ENCODE results near the gene TGFBR3.
"Not testable (repeated sequence)": the region's sequence is repeated elsewhere in the genome, so short reads cannot be mapped to it uniquely, and the experiment has no call there.

TGFBR3 gene

GRCh38 chr1:91672601-91673161 is 213.3 kb downstream of the TGFBR3 start:
- no peak for DNase-seq

- DNase-seq = no peak
These were observed 215.2 kb downstream of the TGFBR3 start for GRCh38 chr1:91670781-91671180.

GRCh38 chr1:91669584-91670350 is 216.2 kb downstream of the TGFBR3 start:
- no peak for DNase-seq

GRCh38 chr1:91666651-91667050 is 219.3 kb downstream of the TGFBR3 start:
- not testable (repeated sequence) for DNase-seq

DNA sequence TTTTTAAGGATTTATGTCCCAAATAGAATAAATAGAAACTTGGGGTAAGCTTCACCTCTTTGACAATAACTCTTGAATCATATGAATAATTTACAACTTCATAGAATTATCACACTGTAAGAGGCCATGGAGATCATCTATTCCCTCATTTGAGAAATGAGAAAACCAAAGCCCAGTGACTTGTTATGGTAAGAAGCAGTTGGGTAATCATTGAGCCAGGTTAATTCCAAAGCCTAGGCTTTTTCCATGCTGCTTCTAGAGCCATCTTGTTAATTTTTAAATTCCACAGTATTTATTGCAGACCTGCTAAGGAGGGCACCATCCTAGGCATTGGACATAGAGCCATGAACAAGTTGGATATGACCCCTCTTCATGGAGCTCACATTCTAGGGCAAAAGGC is 224.8 kb downstream of the TGFBR3 start:
- no peak for DNase-seq

GRCh38 chr1:91660708-91661107 is 225.2 kb downstream of the TGFBR3 start:
- DNase-seq = no peak

DNA sequence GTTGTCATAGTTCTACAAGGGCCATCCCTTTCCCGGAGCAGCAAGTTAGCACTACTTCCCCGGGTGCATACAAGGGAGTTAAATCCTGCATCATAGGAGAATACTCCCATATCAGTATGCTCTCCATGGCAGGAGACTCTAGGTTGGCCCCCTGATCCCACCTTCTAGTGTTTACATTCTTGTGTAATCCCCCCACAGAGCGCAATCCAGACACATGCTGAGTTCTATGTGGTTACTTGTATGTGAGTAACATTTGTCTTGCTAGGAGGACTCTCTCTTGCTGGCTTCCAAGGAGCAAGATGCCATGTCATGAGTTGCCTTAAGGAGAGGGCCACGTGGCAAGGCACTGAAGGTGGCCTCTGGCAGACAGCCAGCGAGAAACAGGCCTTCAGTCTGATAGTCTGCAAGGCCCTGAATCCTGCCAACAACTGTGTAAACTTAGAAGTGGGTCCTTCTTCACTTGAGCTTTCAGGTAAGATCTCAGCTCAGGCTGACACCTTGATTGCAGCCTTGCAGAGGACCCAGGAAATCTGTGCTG is 230.0 kb downstream of the TGFBR3 start:
- no peak for DNase-seq

DNA sequence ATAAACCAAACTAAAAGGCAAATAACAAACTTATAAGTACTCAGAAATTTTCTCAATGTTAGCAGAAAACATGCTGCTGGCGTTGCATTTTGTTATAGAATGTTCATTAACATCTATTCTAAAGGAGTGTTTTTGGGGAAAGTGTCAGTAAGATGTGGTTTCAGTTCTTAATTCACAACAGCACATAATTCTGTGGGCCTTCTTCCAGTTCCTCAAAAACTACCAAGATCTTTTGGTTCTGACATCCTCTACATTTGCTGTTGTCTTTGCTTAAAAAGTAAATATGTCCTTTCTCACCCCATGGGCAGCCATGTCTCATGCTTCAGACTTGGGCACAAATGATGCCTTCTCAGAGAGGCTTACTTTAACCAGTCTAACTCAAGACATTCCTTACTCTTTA is 232.8 kb downstream of the TGFBR3 start:
- no peak for DNase-seq

DNA sequence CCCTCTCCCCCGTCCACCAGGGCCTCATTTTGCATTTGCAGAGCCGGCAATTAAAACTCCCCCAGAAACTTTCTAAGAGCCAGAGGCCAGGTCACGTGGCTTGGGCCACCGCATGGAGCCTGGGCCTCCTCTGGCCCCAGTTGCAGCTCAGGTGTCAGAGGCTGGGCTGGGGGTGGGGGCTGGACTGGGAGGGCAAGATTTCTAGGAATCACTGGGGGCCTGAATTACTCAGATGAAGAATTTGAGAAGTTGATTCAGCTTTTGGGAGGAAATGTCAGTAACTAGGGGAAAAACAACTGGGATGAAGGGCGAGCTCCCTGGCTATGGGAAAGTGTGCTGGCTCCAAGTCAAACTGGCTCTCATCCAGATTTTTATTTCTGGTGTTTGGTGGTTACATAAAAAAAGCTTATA is 234.3 kb downstream of the TGFBR3 start:
- DNase-seq = no peak

- DNase-seq = no peak
These were observed 234.7 kb downstream of the TGFBR3 start for GRCh38 chr1:91651243-91651642.

GRCh38 chr1:91650764-91651163 is 235.2 kb downstream of the TGFBR3 start:
- no peak for DNase-seq

GRCh38 chr1:91647061-91647460 is 238.9 kb downstream of the TGFBR3 start:
- DNase-seq = no peak

GRCh38 chr1:91645031-91645430 is 240.9 kb downstream of the TGFBR3 start:
- DNase-seq = no peak

DNA sequence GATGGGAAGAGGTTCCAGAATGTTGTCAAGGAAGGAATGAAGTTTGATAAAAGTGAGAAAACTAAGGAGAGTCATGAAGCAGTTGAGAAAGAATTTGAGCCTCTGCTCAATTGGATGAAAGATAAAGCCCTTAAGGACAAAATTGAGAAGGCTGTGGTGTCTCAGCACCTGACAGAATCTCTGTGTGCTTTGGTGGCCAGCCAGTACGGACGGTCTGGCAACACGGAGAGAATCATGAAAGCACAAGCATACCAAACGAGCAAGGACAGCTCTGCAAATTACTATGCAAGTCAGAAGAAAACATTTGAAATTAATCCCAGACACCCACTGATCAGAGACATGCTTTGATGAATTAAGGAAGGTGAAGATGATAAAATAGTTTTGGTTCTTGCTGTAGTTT is 242.5 kb downstream of the TGFBR3 start:
- DNase-seq = no peak

GRCh38 chr1:91640877-91641526 is 244.9 kb downstream of the TGFBR3 start:
- DNase-seq = no peak

DNA sequence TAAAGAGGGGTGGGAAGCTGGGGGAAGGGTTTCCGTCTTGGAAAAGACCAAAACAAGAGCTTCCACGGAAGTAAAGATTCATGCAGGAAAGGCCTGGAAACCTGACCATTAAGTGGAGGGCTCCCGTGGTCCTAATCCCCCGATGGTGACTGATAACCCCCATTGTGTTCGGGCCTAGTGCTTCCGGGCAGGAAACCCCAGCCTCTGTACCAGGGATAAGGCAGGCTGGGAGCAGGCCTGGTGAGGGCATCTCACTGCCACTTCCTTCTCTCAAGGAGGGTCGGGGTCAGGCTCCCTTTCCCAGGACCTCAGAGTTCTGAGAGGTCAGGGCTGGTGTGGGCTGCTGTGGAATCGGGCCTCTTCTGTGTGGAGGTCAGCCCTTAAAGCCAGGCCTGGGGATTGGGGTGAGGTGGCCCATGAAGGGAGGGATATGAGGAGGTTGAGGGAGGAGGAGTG is 248.4 kb downstream of the TGFBR3 start:
- DNase-seq = no peak

GRCh38 chr1:91635763-91636162 is 250.2 kb downstream of the TGFBR3 start:
- no peak for DNase-seq

GRCh38 chr1:91633438-91633837 is 252.5 kb downstream of the TGFBR3 start:
- no peak for DNase-seq

DNA sequence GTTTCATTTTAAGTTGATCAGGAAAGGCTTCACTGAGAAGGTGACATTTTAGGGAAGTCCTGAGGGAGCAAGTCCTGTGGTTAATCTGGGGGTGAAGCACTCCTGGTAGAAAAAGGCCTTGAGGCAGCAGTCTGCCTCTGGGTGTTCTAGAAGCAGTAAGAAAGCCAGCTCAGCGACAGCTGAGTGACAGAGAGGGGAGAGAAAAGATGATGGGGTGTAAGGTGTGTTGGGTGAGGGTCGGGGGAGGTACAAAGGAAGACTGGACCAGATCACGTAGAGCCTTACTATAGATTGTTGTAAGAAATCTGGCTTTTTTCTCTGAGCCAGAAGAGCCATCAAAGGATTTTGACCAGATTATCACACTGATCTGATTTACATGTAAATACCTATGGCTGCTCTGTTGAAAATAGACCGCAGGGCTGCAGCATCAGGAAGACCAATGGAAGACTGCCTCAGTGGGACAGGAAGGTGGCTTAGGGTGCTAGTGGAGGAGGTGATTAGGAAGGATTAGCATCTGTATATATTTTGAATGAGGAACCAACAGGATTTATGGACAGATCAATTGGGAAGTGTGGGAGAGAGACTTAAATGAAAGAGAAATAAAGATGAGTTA is 254.1 kb downstream of the TGFBR3 start:
- DNase-seq = no peak

- no peak for DNase-seq
These were observed 255.1 kb downstream of the TGFBR3 start for GRCh38 chr1:91630803-91631202.

Data from NCI-H748 treated with DMSO at 0.1 percent for 48 hours (cell line).